Adrenal gland (tissue), 12 donors: ENCODE data around the gene CLEC16A. TPM values are rescaled to one million over a fixed set of nuclear protein-coding genes. Genes with fewer than 3 reads are reported as not detected.

Source experiments
- DNase-seq, 7 donors: peaks; one replicate each; pipeline ENCODE4 v3.0.0-alpha.2; 2019 to 2020
- H3K27ac ChIP-seq, 5 donors: fragments of 200-600 bp; sonication (generic) in 4 of 5; 1 replicate in 3 of 5; 2 replicates in 2 of 5; pipeline versions ENCODE4 v1.5.1 to v1.8.0; 2016 to 2020; ENCODE audit warnings: mild to moderate bottlenecking in 1 of 5
- H3K27me3 ChIP-seq: fragments of 200-600 bp; 2 replicates; pipeline ENCODE4 v1.8.0; 2021
- H3K36me3 ChIP-seq, 2 donors: fragments of 200-600 bp; replicated peaks in 1 of 2; 1 replicate in 1 of 2; 2 replicates in 1 of 2; pipeline versions ENCODE4 v1.5.1 to v1.8.0; 2018 to 2022
- H3K4me1 ChIP-seq, 2 donors: fragments of 200-600 bp; replicated peaks in 1 of 2; 1 replicate in 1 of 2; 2 replicates in 1 of 2; pipeline versions ENCODE4 v1.5.1 to v1.8.0; 2018 to 2021
- H3K4me3 ChIP-seq, 4 donors: fragments of 200-600 bp; sonication (generic) in 3 of 4; one replicate each; pipeline ENCODE4 v1.5.1; 2016 to 2018
- H3K9me3 ChIP-seq, 3 donors: fragments of 200-600 bp; sonication (generic) in 1 of 3; replicated peaks in 1 of 3; 1 replicate in 2 of 3; 2 replicates in 1 of 3; pipeline versions ENCODE4 v1.5.1 to v1.8.0; 2016 to 2021
- CTCF ChIP-seq, 6 experiments: fragments of 450-650 bp in 4 of 6; fragments of 200-600 bp in 2 of 6; sonication (generic) in 1 of 6; IDR thresholded peaks; 1 replicate in 5 of 6; 2 replicates in 1 of 6; pipeline versions ENCODE4 v1.5.1 to v1.8.0; 2016 to 2021; ENCODE audit warnings: antibody characterized with exemption in 6 of 6, mild to moderate bottlenecking in 2 of 6, moderate library complexity in 1 of 6
- POLR2A ChIP-seq, 2 donors: fragments of 450-650 bp; IDR thresholded peaks; one replicate each; pipeline ENCODE4 v1.6.1; 2017; ENCODE audit warnings: antibody characterized with exemption in 2 of 2, mild to moderate bottlenecking in 2 of 2, moderate library complexity in 1 of 2
- WGBS, 4 donors: extraction: QIAGEN DNeasy Blood & Tissue Kit in 2 of 4; methylation state at CpG; one replicate each; pipeline versions ENCODE4 v1.1.5 to v1.1.7; 2013 to 2017; 5-methylcytosine and 5-hydroxymethylcytosine counted together
- intact Hi-C, 2 donors: fragments of 100-400 bp; cut with DNase I; formaldehyde crosslinking; loops; one replicate each; pipeline versions ENCODE4 v1.14.1 to v1.15.0; 2022 to 2023
- polyA plus RNA-seq, 3 donors: library from polyadenylated mRNA; stranded (reverse); fragments of 200-250 nt in 2 of 3; fragments of 350-450 nt in 1 of 3; fragmentation: Illumina TruSeq in 1 of 3; extraction: RNeasy Lipid Tissue Mini Kit (QIAGEN cat#74804) in 1 of 3; gene quantifications; one replicate each; pipeline ENCODE4 v1.2.3, GENCODE V29; 2013 to 2014
- total RNA-seq, 9 donors: library from RNA; depleted of rRNA in 4 of 9; stranded (reverse); fragments of >200 nt in 4 of 9; fragments of 120-200 nt in 1 of 9; fragmentation: NEBNext Ultra II Directional in 1 of 9; extraction: Animal tissue kit (Norgen Biotek cat#: 25700) in 1 of 9; gene quantifications; one replicate each; pipeline versions ENCODE4 v1.1.0 to v1.2.4, GENCODE V29; 2013 to 2023
- donor health status: healthy with polysubstance abuse.
- donor health status: Bipolar disorder and iron deficiency.
- donor health status: DM: yes; HTN: yes; CAD: no.
- donor health status: DM: no; HTN: no; CAD: no.
- donor health status: DM: no; HTN: no; CAD: no.
- donor health status: DM: yes; HTN: yes; CAD: no.

The CLEC16A gene
- total and polyA plus RNA-seq, 12 donors, result 14.0 to 37.2 (median 27.6) TPM

DNA sequence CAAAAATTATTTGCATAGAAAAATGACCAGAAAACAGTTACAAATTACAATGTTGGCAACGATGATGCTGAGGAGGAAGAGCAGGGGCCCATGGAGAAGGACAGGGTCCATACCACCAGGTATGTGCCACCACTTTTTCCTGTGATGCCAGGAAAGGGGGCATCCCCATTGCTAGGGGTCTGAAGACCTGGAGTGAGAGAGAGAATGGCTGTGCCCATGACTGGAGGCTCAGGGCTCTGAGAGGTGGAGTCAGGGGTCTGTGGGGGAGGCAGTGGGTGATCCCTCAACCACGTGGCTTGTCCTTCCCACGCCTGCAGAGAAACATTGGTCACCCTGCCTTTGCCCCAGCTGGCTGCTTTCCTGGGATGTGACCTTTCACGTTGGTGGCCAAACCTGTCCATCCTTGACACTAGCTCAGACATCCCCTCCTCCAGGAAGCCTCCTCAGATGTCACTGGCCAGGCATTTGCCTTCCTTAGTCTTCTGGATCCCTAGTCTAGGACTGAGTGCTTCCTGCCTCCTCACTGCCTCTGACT is 260.2 kb downstream of the CLEC16A start:
- Histone ChIP-seq H3K4me3 (no peak overlapping the region), H3K27ac (no peak overlapping the region), H3K27me3 (no peaks in the 10 kb centered on the region), H3K9me3 (no peaks in the 10 kb centered on the region), H3K36me3 (no peaks in the 10 kb centered on the region), H3K4me1 (peaks cover 0 to 12% of the 10 kb centered on the region in 2 donors)
- 43 to 60% (median 50%) methylated on average over 2 to 4 of the region's 4 CpGs for WGBS, 4 donors
- intact Hi-C loops, result no loop called here
- DNase-seq, result no peak
- TF ChIP-seq POLR2A (IDR thresholded peaks at IDR 0.05) (no peak), CTCF (IDR thresholded peaks at IDR 0.05) (no peak)

DNA sequence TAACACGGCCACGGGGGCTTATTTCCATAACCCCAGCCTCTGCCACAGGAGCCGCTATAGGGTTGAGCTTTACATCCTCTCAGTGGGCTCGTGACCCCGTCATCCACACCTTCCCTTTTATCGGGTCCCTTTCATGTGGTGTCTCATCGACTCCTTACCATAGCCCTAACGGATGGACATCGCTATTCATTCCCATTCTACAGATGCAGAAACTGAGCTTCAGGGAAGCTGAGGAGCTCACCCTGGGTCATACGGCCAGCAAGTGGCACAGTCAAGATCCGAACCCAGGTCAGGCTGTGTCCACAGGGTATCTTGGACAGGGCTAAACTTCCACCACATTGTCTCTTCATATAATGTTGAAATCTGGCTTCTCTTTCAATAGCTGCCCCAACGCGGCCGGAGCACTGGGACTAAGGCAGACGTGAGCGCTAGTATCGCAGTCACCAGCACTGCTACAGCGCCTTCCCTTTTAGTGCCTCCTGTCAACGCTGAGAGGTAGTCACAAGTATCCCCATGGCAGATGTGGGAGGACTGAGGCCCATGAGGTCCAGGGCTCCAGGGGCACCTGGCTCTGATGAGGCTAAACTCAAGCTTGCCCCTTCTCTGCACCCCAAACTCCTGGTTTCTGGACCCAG is 260.8 kb downstream of the CLEC16A start:
- H3K9me3 ChIP-seq, result no peaks in the 10 kb centered on the region
- intact Hi-C loops, result no loop called here
- peaks cover 0 to 12% of the 10 kb centered on the region in 2 donors for H3K4me1 ChIP-seq

DNA sequence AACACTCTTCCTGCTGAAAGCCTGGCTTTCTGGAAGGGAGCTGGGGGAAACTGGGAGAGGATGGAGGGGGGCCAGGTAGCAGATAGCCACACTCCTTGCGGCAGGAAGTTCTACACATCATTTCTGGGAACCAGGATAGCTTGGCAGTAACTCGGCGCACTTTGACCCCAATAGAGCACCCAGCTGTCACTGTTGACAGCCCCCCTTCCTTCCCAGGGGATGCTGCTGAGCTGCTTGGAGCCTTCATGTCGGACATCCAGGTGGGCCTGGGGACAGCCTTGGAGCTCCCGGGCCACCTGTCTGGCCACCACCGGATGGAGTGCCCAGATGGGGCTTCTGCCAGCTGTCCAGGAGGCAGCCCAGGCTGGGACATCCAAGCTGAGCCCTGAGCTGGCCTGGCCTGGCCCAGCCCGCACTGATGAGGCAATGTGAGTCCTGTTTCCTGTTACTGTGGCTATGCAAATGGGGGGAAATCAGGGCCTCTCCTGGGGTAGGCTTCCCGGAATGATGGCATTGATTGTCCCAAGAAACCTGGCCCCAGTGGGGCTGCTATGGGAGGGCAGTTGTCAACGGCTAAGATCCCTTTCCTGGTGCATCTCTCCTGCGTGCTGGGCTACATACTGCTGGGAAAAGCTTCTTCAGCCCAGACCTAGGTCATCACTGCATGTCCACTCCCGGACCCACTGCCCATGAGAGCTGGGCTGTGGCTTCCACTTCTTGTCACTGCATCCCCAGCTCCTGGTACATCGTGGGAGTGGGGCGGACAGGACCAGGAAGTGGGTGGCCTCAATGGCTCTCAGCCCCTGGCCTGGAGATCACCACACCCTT is 261.6 kb downstream of the CLEC16A start:
- H3K4me1 ChIP-seq, result peaks cover 0 to 12% of the 10 kb centered on the region in 2 donors

More for the DNA sequence above, 260.8 kb downstream of the CLEC16A start:
- no peaks in the 10 kb centered on the region for H3K27me3 ChIP-seq
- 86 to 92% (median 89%) methylated on average over 19 of the region's 19 CpGs for WGBS, 4 donors
- no peak for TF ChIP-seq POLR2A (IDR thresholded peaks at IDR 0.05)
- no peak for TF ChIP-seq CTCF (IDR thresholded peaks at IDR 0.05)
- H3K36me3 ChIP-seq, result no peaks in the 10 kb centered on the region
- no peak for DNase-seq
- H3K4me3 ChIP-seq, result no peak overlapping the region
- no peak overlapping the region for H3K27ac ChIP-seq

More for the DNA sequence above, 261.6 kb downstream of the CLEC16A start:
- Histone ChIP-seq H3K9me3 (no peaks in the 10 kb centered on the region), H3K27ac (peak overlapping the region in 1 of 5 donors; percentile 57), H3K36me3 (no peaks in the 10 kb centered on the region), H3K4me3 (no peak overlapping the region), H3K27me3 (no peaks in the 10 kb centered on the region)
- DNase-seq, result peak in 4 of 7 donors; percentile 24 to 33 (median 30)
- TF ChIP-seq POLR2A (IDR thresholded peaks at IDR 0.05) (no peak), CTCF (IDR thresholded peaks at IDR 0.05) (no peak)
- WGBS, 4 donors, result 62 to 73% (median 66%) methylated on average over 6 to 13 of the region's 13 CpGs
- intact Hi-C loops, result no loop called here
